Cortex of kidney (tissue), 1 donor: ENCODE measurements around the gene GALNT10.

Source experiments
- DNase-seq: peaks from one replicate; lab custom pipeline; 2025; lab: John Stamatoyannopoulos, UW

The GALNT10 gene

DNA sequence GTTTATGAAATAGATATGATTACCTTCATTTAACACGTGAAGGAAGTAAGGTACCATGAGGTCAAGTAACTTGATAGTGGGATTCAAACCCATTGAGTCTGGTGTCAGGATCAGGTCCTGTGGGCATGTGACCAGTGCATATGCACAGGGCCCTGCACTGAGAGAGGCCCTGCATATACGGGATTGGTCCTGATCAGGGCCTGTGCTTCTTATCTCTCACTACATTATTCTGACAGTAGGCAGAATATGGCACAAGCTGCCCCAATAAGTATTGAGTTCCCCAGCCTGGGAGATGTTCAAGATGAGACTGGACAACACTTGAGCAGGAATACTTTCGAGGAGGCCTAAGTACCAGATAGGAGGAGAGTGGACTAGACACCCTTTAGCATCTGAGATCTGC is 44.0 kb downstream of the GALNT10 start:
- no peak for DNase-seq

DNA sequence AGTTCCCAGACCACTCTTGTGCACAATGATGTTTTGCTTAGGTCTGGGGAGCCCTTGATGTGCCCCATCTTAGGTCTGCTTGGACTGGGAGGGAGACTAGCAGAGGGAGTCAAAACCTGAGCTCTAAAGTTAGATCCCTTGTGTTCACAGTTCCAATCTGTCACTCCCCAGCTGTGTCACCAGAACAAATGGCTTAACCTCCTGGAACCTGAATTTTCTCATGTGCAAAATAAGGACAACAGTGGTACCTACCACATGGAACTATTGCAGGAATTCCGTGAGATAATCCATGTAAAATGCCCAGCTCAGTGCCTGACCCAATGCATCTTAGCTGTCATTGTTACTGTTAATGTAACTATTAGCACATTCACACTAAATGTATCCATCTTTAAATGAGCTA is 45.5 kb downstream of the GALNT10 start:
- DNase-seq: no peak

DNA sequence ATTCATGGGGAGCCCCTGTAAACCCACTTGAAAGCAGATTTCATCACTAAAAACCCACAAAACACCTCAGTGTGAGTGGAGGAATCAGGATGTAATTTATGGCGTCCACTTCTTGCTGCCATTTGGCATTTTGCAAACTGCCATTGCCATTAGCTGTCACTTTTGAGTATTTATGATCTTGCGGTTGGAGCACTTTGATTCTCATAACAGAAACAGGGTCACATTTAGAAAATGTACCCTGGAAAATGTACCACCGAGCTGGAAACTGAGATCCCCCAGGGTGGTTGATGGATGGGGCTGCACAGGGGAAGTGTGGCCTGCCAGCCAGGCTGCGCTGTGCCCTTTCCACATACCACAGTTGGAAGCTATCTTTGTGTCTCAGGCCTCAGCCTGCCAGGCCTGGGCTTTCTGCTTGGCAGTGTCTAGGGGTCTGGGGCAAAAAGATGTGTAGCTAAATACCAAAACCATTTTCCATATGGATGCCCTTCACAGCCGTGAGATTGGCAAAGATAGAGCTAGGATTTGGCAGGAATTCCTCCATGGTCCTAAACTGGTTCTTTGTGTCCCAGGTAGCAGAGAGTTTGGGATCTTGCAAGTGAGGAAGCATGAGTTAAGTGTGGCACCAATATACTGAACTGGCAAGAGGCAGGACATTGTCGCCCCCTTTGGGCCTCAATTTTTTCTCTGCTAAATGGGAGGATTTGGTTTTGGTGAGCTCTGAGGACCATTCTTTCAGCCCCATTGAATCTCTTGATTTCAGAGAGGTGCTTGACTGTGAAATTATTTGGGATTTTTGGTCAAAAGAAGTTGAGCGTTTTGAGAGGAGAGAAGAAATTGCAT is 46.2 kb downstream of the GALNT10 start:
- DNase-seq: no peak

DNA sequence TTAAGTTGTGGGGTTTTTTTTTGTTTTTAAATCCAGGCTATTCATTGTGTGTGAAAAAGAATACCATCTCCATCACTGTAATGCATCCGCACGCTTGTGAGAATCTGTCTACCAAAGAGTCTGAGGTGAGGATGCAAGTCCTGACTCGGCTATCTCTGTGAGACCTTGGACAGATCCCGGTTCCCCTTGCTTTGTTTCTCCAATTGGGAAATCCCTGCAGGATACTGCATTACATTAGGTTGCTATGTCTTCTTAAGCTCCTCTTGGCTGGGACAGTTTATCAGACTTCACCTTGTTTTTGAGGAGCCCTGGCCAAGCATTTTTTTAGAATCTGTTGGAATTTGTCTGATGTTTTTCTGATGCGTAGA is 46.8 kb downstream of the GALNT10 start:
- no peak for DNase-seq

DNA sequence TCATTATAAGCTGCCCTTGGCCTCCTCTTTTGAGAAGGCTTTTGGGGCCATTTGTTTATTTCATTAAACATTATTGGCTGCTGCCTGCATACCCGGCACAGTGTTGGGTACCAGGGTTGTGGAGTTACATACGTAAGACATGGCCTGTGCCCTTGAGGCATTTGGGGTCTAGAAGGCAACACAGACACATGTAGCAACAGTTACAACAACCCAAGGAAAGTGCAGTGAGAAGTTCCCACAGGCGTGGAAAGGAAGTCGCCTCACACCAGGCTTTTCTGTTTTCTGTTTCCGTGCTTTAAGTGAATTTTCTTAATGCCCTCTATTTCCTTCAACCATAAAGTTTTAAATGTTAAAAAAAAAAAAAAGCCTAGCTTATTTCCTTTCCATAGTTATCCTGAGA is 47.4 kb downstream of the GALNT10 start:
- DNase-seq: no peak

DNA sequence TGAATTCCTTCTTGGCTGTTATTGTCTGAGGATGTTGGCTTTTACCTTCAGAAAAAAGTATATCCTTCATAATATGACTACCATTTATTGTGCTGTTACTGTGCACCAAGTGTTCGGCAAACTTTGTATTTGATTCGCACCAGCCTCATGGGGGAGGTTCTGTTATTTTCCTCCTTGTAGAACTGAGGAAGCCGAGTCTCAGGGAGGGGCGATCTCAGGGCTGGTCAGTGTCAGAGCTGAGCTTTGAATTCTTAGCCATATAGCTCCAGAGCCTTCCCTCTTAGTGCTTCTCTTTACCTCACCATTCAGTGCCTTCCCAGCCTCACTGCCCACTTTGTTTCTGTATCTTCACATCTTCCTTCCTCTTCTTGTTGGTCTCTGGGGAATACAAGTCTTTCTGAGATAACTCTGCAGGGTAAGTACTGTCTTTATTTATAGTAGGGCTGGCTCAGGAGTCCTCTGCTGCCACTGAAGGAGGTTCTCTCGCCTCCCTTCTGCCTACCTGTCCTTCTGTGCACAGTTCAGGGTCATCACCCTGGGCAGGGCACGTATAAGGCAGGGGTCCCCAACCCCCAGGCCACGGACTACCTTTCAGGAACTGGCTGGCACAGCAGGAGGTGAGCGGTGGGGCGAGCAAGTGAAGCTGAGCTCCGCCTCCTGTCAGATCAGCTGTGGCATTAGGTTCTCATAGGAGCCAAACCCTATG is 48.4 kb downstream of the GALNT10 start:
- no peak for DNase-seq

DNA sequence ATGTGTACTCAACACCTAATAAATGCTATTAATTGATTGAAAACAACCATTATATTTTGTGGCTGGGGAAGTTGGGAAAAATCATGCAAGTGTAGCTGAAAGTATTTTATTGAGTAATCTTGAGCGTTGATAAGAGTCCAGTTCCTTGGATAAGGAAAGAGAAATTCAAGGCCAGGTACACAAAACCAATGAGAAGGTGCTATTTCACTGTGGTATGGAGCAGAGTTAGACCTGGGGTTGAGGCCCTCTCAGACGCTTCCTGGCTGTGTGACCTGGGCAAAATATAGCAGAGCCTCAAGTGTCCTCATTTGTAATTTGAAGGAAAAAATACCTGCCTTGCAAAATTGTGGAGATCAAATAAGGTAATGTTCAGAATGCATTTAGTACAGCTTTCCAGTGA is 50.1 kb downstream of the GALNT10 start:
- DNase-seq: no peak

DNA sequence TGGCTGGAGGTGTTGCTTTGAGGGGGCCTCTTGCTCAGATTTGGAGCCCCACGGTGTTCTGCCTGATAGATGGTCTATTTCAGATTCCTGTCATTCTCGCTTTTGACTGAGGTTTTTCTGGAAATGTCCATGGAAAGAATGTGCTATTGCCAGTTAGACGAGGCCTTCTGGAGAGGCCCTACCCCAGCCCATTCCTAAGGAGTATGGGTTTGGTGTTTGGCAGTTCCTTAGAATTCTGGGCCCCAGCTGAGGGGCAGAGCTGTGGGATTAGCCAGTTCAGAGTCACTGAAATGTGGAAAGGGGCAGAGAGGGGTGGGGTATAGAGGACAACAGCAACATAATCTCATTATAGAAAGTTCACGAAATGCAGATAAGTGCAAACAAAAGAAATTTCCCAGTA is 50.5 kb downstream of the GALNT10 start:
- no peak for DNase-seq

DNA sequence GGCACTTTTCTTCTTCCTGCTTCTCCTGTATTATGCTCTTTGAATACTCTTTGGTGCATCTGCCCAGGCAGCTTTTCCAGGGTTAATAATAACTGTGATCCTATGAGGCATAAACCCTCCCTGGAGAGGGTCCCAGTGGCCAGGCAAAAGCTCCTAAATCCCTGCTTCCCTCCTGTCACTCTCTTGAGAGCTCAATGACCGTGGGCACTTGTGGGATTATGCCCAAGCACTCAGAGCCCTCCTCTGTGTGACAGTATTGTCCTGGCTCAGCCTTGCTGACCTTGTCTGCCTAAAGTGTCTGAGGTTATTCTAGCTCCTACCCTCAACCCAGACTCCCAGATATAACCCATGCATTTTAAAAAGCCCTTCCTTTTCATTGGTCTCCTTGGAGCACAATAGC is 51.9 kb downstream of the GALNT10 start:
- DNase-seq: no peak

DNA sequence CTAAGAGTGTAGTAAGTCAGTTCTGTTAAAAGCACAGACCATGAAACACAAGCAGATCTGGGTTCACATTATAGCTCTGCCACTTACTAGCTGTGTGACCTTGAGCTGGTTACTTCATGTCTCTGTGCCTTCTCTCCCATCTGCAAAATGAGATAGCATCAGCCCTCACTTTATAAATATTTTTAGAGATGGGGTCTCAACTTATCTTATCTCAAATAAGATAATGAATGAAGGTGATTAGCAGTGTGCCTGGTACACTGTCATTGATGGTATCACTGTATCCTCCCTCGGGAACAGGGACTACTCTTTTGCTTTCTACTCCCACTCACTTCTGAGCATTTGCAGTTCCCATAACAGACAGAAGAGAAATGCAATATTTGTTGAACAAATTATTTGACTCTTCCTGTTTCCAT is 52.4 kb downstream of the GALNT10 start:
- no peak for DNase-seq

DNA sequence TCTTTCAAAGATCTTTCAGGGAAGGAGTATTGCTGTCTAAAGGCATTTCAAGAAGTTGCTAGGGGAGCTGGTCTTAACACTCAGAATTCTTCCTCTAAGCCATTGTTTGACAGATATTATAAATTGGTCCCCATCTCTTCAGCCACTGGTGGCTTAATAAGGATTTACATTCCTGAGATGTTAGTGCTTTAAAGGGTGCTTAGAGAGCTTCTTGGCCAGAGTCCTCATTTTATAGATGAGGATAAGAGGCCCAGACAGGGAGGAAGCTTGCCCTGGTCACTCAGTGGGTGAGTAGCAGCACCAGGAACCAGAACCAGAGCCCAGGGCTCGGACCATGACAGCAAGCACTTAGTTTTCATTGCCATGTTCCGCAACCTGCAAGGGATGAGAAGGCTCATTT is 53.2 kb downstream of the GALNT10 start:
- no peak for DNase-seq

DNA sequence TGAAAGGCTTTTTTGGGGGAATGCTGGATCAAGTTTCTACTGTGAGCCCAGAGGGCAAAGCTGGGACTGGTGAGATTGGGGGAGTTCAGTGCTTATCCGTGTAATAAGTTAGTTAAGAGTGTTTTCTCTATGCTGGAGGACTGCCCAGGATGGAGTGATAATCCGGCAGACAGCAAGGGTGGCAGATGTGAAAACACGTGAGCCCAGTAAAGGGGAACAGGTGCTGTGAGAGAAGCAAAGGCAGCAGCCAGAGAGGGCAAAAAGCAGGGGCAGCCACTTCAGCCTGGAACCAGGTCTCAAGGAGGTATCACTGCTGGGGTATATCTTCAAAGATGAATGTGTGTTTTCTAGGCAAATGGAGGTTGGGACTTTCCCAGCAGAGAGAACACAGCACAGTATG is 53.9 kb downstream of the GALNT10 start:
- no peak for DNase-seq

DNA sequence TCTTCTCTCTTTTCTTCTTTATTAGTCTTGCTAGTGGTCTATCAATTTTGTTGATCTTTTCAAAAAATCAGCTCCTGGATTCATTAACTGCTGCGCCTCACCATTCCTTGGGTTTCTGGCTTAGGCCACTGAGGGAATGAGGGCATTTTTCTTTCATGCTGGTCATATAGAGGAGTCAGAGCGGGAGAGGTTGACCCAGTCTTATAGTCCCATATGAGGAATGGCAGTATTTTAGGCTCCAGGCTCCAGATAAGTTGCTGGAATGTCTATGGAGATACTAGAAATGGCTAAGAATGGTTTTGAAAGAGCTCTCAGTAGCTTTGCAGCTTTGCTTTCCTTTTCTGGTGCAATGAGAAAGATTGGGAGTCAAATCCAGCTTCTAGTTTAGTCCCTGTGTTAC is 58.2 kb downstream of the GALNT10 start:
- DNase-seq: no peak

DNA sequence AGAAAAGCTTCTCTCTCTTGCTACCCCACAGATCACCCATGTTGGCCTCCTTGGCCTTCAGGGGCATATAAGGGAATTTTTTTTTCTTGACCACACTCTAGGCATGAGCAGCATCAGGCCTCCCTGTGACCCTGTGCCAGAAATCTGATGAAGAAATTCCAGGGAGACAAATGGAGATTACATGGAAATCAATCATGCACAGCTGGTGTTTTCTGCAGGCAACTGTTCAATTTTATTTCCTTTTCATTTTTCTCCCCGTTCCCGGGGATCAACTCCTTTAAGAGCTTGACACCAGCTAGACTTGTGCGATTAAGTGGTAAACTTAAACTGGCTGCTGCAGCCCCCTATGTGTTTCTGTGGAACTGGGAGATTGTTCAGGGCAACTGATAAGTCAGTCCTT is 59.3 kb downstream of the GALNT10 start:
- no peak for DNase-seq

DNA sequence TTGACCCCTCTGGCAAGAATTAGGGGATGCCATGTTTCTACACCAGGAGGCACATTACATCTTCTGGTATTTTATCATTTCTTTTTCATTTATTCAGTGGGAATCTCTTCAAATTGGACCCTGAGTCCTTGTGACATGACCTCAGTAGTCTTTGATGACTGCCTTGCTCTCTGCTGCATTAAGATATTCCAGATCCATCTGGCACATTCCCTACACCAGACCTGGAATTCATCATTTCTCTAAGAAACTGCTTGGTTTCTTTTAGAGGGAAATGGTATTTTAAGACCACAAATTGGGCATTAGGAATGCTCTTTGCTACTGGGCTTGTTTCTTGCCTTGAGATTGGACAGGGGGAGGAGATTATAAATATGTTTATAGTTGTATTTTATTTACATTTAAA is 61.0 kb downstream of the GALNT10 start:
- DNase-seq: no peak

DNA sequence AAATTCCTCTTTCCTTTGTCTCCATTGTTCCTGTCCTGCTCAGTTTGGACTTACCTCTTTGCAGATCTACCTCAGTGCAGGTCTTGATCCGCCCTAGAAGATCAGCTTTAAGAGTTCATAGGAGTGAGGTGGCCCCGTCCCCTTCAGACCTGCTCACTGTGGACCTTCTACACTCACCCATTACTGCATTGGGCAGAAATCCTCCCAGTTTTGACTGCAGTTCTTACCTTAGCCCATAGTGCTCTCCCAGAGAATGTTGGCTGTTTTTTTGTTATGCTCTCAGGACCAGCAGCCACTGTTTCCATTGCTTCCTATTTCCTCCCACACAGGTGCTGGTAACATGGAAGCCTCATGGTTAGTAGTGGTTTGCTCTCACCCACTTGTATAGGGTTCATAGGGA is 63.3 kb downstream of the GALNT10 start:
- no peak for DNase-seq

DNA sequence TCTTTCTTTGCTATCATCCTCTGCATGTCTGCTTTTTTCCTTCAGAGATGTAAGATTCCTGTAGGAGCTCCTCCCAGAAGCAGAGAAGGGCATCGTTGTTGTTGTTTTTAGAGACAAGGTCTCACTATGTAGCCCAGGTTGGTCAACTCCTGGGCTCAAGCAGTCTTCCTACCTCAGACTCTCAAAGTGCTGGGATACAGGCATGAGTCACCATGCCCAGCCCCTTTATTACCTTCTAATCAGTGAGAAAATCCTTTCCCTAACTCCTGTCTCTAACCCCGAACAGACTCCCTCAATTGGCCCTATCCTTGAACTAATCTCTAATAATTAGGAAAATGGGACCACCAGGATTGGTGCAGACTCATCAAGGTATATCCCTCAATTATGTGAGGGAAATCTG is 64.4 kb downstream of the GALNT10 start:
- DNase-seq: no peak

DNA sequence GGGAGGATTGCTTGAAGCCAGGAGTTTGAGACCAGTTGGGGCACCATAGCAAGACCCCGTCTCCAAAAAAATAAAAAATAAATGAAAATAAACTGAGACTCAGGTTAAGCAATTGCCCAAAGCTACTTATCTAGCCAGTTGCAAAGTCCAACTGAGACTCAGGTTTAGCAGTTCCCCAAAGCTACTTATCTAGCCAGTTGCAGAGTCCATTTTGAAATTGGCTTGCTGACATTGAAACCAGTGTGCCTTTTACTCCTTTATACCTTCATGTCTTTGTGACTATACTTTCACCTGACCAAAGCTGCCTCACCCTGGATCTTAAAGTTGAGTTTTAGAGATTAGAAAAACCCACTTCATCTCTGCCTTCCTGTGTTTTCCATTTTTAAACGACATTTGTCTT is 66.5 kb downstream of the GALNT10 start:
- DNase-seq: no peak

DNA sequence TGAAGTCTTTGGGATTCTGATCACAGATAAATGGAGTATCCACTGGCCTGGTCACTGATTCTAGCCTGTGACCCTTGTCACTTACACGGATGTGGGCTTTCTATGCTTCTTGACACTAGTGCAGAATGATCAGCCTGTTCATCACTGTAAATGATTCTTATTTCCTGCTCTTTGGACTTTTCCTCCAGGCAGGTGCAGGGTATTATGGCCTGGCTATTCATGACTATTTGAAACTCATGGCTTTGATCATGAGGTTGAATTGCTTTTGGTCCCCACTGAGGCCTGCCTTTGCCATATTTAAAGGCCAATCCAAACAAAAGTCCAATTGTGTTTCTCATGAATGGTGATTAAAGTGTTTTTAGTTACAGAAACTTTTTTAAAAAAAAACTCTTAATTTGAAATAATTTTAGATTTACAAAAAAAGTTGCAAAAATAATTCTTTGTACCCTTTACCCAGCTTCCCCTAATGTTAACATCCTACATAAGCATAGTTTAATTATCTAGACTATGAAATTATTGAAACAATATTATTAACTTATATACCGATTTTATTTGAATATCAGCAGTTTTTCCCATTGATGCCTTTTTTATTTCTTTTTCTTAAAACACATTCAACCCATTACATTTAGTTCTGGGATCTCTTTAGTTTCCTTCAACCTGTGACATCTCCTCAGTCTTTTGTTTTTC is 68.1 kb downstream of the GALNT10 start:
- DNase-seq: no peak

DNA sequence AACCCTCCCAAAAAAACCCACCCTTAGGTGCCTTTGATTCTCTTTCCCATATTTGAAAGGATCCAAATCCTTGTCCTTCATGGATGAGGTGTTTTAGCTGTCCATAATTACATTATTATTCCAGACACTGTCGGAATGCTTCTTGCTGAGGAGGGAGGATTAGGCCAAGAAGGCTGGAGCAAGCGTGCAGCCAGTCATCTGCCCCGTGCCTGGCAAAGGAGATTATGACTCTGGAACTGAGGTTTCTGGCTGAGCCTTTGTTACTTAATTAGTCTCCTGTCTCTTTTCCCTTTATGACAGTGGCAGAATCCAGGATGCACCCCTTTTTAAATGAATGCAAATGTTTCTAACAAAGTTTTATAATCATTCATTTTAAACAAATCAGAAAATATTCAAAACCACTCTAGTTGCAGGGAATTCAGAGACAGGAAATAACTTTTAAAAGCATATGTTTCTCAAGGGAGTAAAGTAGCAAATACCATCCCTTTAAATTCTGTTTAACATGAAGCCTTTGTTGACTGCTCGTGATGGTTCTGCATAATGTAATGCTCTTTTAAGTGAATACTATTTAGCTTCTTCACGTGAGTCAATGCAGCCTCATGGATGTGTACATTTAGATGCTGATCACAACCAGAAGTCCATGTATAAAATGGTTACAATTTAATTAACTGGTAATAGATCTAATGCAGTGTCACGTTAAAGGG is 69.8 kb downstream of the GALNT10 start:
- no peak for DNase-seq

DNA sequence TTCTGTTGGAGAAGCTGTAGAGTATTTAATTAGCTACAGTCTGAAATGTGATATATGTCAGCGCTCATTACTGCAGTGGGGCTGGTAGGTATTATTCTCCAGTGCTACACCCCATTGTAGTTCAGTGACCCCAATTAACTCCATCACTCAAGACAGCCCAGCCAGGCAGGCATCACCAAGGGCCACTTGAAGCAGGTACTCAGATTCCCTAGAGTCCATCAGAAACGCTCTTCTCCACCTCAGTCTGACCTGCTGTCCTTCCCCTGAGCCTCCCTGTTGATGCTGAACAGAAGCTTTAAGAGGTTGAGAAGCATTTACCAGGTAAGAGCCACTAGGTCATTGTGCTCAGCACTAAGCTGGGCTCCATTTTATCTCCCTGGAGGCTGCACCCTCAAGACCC is 71.8 kb downstream of the GALNT10 start:
- DNase-seq: no peak

DNA sequence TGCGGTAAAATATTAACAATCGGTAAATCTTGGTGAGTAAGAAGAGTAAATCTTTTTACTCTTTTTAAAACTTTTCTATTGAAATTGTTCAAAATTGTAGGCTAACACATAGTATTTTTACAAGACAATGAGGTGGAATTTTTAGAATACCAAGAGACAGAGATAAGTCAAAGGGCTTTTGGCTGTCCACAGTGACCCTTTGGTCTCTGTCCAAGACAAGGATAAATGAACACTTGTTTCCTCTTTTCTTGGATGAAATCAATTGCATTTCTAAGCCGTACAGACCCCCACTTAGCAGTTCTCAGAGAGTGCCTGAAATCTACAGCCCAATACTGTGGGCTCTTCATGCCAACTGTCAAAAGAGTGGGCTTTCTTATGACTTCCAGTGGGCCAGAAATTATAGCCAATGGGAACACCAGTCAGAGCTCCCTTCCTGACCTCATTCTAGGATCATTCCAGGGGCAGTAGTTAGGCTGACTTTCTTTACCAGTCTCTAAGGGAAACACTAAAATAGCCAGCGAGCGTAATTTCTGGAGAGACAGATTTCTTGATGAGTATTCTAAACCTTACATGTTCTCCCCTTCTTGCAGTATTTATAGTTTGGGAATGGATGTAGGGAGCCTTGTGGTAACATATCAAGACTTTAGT is 74.1 kb downstream of the GALNT10 start:
- no peak for DNase-seq
